Transverse colon (tissue), 4 donors: ENCODE measurements around the gene MYO5B.

Experiments
- EP300 ChIP-seq: sonication (generic); formaldehyde crosslinking; IDR thresholded peaks from one replicate; pipeline ENCODE4 v1.6.1; 2017; ENCODE audit warnings: antibody characterized with exemption, low read depth
- POLR2A ChIP-seq: fragments of 450-650 bp; IDR thresholded peaks from one replicate; pipeline ENCODE4 v1.6.1; 2016; ENCODE audit warnings: antibody characterized with exemption, mild to moderate bottlenecking, moderate library complexity
- POLR2AphosphoS5 ChIP-seq, 3 donors: sonication (generic); formaldehyde crosslinking; IDR thresholded peaks; one replicate each; pipeline ENCODE4 v1.6.1; 2016; ENCODE audit warnings: antibody characterized with exemption in 3 of 3
- TF ChIP-seq, protein P1 (sequence below), 5 experiments: fragments of 200-600 bp in 3 of 5; fragments of 450-650 bp in 2 of 5; sonication (generic) in 3 of 5; IDR thresholded peaks; 1 replicate in 2 of 5; 2 replicates in 3 of 5; pipeline ENCODE4 v1.5.1; 2016 to 2017; ENCODE audit warnings: antibody characterized with exemption in 5 of 5, inconsistent platforms in 3 of 5, mild to moderate bottlenecking in 2 of 5, moderate library complexity in 1 of 5

DNA sequence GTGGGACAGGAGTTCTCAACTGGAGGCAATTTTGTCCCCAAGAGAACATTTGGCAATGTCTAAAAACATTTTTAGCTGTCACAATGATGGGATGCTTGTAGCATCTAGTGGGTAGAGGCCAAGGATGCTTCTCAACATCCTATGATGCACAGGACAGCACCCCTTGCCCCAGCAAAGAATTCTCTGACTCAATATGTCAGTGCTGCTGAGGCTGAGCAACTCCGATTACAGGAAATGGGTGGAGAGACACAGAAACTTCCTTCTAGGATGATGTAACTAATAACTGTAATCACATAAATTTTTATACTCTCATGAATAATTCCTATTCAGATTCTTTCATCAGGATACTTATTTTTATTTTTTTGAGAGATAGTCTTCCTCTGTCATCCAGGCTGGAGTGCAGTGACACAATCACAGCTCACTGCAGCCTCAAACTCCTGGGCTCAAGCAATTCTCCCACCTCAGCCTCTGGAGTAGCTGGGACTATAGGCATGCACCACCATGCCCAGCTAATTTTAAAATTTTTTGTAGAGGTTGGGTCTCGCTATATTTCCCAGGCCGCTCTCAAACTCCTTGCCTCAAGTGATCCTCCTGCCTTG lies 261.3 kb downstream of the MYO5B start:
- TF ChIP-seq, protein P1, sequence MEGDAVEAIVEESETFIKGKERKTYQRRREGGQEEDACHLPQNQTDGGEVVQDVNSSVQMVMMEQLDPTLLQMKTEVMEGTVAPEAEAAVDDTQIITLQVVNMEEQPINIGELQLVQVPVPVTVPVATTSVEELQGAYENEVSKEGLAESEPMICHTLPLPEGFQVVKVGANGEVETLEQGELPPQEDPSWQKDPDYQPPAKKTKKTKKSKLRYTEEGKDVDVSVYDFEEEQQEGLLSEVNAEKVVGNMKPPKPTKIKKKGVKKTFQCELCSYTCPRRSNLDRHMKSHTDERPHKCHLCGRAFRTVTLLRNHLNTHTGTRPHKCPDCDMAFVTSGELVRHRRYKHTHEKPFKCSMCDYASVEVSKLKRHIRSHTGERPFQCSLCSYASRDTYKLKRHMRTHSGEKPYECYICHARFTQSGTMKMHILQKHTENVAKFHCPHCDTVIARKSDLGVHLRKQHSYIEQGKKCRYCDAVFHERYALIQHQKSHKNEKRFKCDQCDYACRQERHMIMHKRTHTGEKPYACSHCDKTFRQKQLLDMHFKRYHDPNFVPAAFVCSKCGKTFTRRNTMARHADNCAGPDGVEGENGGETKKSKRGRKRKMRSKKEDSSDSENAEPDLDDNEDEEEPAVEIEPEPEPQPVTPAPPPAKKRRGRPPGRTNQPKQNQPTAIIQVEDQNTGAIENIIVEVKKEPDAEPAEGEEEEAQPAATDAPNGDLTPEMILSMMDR (IDR thresholded peaks at IDR 0.05) = no peak
- TF ChIP-seq POLR2AphosphoS5 (IDR thresholded peaks at IDR 0.05) (no peak), EP300 (no peak), POLR2A (no peak)
